Hepatocyte (in vitro differentiated cells): ENCODE data around the gene TMEM8B. TPM values are rescaled to one million over a fixed set of nuclear protein-coding genes. Genes with fewer than 3 reads are reported as not detected.

Source experiments
- DNase-seq: peaks from one replicate; pipeline ENCODE4 v3.0.0-alpha.2; 2016; ENCODE audit warnings: low spot score
- H2AFZ ChIP-seq: fragments of 200-600 bp; sonication (generic); 2 replicates; pipeline ENCODE4 v1.6.0; 2016; ENCODE audit warnings: antibody characterized with exemption, mild to moderate bottlenecking
- H3K27ac ChIP-seq: fragments of 200-600 bp; sonication (generic); 2 replicates; pipeline ENCODE4 v1.5.1; 2016; ENCODE audit warnings: mild to moderate bottlenecking
- H3K27me3 ChIP-seq: fragments of 200-600 bp; sonication (generic); 2 replicates; pipeline ENCODE4 v1.6.1; 2016
- H3K36me3 ChIP-seq: fragments of 200-600 bp; sonication (generic); replicated peaks from 2 replicates; pipeline ENCODE4 v1.5.1; 2016; ENCODE audit warnings: low read depth; ENCODE audit not compliant: insufficient read depth
- H3K4me1 ChIP-seq: fragments of 200-600 bp; sonication (generic); 2 replicates; pipeline ENCODE4 v1.5.1; 2016; ENCODE audit warnings: mild to moderate bottlenecking, moderate library complexity; ENCODE audit not compliant: insufficient read depth
- H3K4me2 ChIP-seq: fragments of 200-600 bp; sonication (generic); 2 replicates; pipeline ENCODE4 v1.6.0; 2016
- H3K4me3 ChIP-seq: fragments of 200-600 bp; sonication (generic); 2 replicates; pipeline ENCODE4 v1.5.1; 2016; ENCODE audit warnings: mild to moderate bottlenecking
- H3K79me2 ChIP-seq: fragments of 200-600 bp; sonication (generic); 2 replicates; pipeline ENCODE4 v1.6.0; 2017; ENCODE audit warnings: mild to moderate bottlenecking
- H3K9me2 ChIP-seq: fragments of 200-600 bp; sonication (generic); replicated peaks from 2 replicates; pipeline ENCODE4 v1.6.0; 2017; ENCODE audit warnings: mild to moderate bottlenecking; ENCODE audit not compliant: insufficient read depth
- H3K9me3 ChIP-seq: fragments of 200-600 bp; sonication (generic); 2 replicates; pipeline ENCODE4 v1.5.1; 2016; ENCODE audit warnings: low read depth, mild to moderate bottlenecking
- H4K20me1 ChIP-seq: fragments of 200-600 bp; sonication (generic); 2 replicates; pipeline ENCODE4 v1.6.0; 2016; ENCODE audit warnings: mild to moderate bottlenecking; ENCODE audit not compliant: insufficient read depth, poor library complexity, severe bottlenecking
- CTCF ChIP-seq: fragments of 200-600 bp; sonication (generic); IDR thresholded peaks from 2 replicates; pipeline ENCODE4 v1.5.1; 2016; ENCODE audit warnings: antibody characterized with exemption, mild to moderate bottlenecking; ENCODE audit not compliant: poor library complexity
- EZH2 ChIP-seq: fragments of 200-600 bp; sonication (generic); IDR thresholded peaks from 2 replicates; pipeline ENCODE4 v1.6.1; 2016; ENCODE audit warnings: antibody characterized with exemption, mild to moderate bottlenecking, borderline replicate concordance
- EZH2phosphoT487 ChIP-seq: fragments of 200-600 bp; sonication (generic); IDR thresholded peaks from one replicate; pipeline ENCODE4 v1.6.1; 2018; ENCODE audit warnings: antibody characterized with exemption, mild to moderate bottlenecking, low read depth, moderate library complexity; ENCODE audit not compliant: unreplicated experiment, severe bottlenecking
- WGBS: methylation state at CpG from one replicate; pipeline ENCODE4 v1.1.6; 2016; ENCODE audit warnings: low lambda C conversion rate; ENCODE audit errors: missing lambda C conversion rate; 5-methylcytosine and 5-hydroxymethylcytosine counted together
- polyA plus RNA-seq: library from polyadenylated mRNA; unstranded; fragments of >200 nt; fragmentation: Nextera tagmentation; extraction: Ambion mirVana; gene quantifications from 2 replicates; pipeline ENCODE4 v1.2.1, GENCODE V29; 2016
- total RNA-seq: library from RNA; depleted of rRNA; stranded (reverse); fragments of >200 nt; gene quantifications from 2 replicates; pipeline ENCODE4 v1.2.3, GENCODE V29; 2014

Gene TMEM8B
- total and polyA plus RNA-seq, 2 experiments from 2014 or later, result 12.3 to 13.4 TPM

GRCh38 chr9:35909687-35910612 lies 80.9 kb downstream of the TMEM8B start:
- no peak for DNase-seq
- H4K20me1 ChIP-seq, result no peaks in the 10 kb centered on the region
- H3K27ac ChIP-seq, result no peak overlapping the region
- no peaks in the 10 kb centered on the region for H3K9me2 ChIP-seq
- H3K27me3 ChIP-seq, result no peaks in the 10 kb centered on the region
- H3K4me1 ChIP-seq, result peaks cover 56% of the 10 kb centered on the region
- H3K79me2 ChIP-seq, result no peaks in the 10 kb centered on the region
- H3K9me3 ChIP-seq, result no peaks in the 10 kb centered on the region
- WGBS, result 93% methylated on average over 34 of the region's 34 CpGs
- TF ChIP-seq EZH2phosphoT487 (no peak), EZH2 (no peak), CTCF (no peak)
- H3K36me3 ChIP-seq, result no peaks in the 10 kb centered on the region
- no peak overlapping the region for H3K4me2 ChIP-seq
- H3K4me3 ChIP-seq, result no peak overlapping the region
- H2AFZ ChIP-seq, result no peak overlapping the region

DNA sequence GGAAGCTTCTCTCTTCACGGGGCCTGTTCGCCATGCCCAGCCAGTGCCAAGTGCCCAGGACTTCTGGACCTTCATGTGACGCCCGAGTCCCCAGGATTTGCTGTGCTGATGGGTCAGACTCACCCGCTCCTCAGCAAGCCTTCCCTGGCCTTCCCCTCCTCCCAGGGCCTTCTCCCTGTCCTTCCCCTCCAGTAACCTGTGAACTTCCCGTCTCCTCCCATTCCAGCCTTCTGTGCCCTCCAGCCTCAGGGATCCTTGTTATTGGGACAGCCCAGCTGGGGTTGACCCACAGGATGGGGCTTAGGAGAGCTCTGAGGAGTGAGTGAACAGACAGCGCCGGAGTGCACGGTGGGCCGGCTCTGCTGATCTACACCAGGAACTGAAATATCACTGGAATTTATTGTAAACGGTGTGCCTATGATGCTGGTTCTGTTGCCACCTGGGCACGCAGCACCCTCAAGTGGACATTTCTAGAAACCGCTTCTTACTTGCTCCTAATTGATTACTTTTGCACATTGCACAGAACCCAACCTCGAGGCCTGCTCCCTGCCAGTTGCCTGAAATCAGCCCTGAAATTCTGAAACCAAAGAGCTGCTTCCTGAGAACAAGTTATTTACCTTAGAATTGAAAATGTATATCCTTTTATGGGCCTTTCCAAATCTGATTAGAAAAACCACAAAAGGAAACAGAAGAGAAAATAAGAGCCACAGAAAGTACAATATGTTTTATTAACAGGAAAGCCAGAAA lies 81.8 kb downstream of the TMEM8B start:
- Histone ChIP-seq H3K9me3 (no peaks in the 10 kb centered on the region), H3K79me2 (no peaks in the 10 kb centered on the region), H3K4me1 (peaks cover 47% of the 10 kb centered on the region), H2AFZ (no peak overlapping the region), H3K27me3 (no peaks in the 10 kb centered on the region), H3K36me3 (no peaks in the 10 kb centered on the region), H4K20me1 (no peaks in the 10 kb centered on the region), H3K4me2 (no peak overlapping the region), H3K27ac (no peak overlapping the region), H3K9me2 (no peaks in the 10 kb centered on the region), H3K4me3 (no peak overlapping the region)
- TF ChIP-seq EZH2, result no peak
- no peak for TF ChIP-seq EZH2phosphoT487
- peak; percentile 42 for TF ChIP-seq CTCF
- WGBS, result 78% methylated on average over 14 of the region's 14 CpGs
- DNase-seq, result peak; percentile 44

- Histone ChIP-seq H3K4me2 (no peak overlapping the region), H3K27ac (no peak overlapping the region), H3K4me1 (peaks cover 38% of the 10 kb centered on the region), H3K36me3 (no peaks in the 10 kb centered on the region), H3K9me3 (no peaks in the 10 kb centered on the region), H3K79me2 (no peaks in the 10 kb centered on the region), H3K27me3 (no peaks in the 10 kb centered on the region), H4K20me1 (no peaks in the 10 kb centered on the region), H3K4me3 (no peak overlapping the region), H2AFZ (no peak overlapping the region), H3K9me2 (no peaks in the 10 kb centered on the region)
- 90% methylated on average over 8 of the region's 10 CpGs for WGBS
- no peak for DNase-seq
- TF ChIP-seq CTCF (no peak), EZH2 (no peak)
Measured at GRCh38 chr9:35911690-35912089, 82.7 kb downstream of the TMEM8B start.
